ENCODE data around the gene MLPH. TPM values are rescaled to one million over a fixed set of nuclear protein-coding genes. Genes with fewer than 3 reads are reported as not detected.

The MLPH gene
- polyA plus RNA-seq, 1 of the 3 experiments (the other 2 are of a cell fraction): 93.6 TPM

DNA sequence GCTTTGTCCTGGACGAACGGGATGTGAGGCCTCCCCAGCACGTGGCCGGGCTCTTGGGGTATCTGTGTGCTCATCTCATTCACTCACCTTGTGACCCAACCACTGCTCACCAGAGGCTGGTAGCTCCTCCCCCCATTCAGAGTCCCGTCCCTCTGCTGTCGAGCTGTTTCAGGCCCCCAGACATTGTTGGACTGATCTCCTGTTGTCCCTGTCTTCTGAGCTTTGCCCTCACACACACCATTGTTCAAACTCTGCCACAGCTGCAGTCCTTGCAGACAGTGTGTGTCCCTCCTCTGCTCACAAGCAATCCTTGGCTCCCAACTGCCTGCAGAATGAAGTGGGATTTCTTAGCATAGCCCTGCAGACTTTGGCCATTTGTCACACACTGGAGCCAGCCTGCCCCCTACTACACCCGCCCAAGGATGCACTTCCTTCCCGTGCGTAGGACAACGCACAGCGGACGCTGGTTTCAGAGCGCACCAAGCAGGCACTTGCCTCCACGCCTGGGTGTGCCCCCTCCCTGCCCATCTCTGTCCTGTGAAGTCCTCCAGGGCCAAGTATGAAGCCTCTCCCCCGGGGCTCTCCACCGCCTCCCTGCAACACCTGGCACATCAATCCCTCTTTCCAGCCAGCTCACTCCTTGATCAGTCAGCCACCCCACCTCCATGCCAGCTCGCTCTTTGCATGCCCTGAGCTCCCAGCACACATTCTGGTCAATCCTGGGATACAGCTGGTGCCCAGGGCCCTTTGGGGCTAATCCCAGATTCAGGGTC is 62.8 kb downstream of the MLPH start (continued):
- TF ChIP-seq USF2 (IDR thresholded peaks at IDR 0.05; ENCODE audit: borderline replicate concordance, low read depth, low read length) (no peak), FOSL2 (IDR thresholded peaks at IDR 0.05; ENCODE audit: borderline replicate concordance, low read depth) (no peak)

GRCh38 chr2:237551071-237551574 is 64.1 kb downstream of the MLPH start:
- H3K27ac ChIP-seq (ENCODE audit: low read depth in 2 of 2, low read length in 1 of 2): no peak overlapping the region
- WGBS (ENCODE audit: low lambda C conversion rate): 98% methylated on average over 12 of the region's 16 CpGs
- no peak overlapping the region for H3K4me3 ChIP-seq (ENCODE audit: low read depth in 2 of 2, low read length in 1 of 2)
- H2AFZ ChIP-seq (ENCODE audit: low read depth): no peak overlapping the region
- no peaks in the 10 kb centered on the region for H3K9me2 ChIP-seq
- H4K20me1 ChIP-seq (ENCODE audit: insufficient read depth): no peaks in the 10 kb centered on the region
- no peak overlapping the region for H3K9ac ChIP-seq
- H3K9me3 ChIP-seq: peaks cover 14% of the 10 kb centered on the region
- peaks cover 0 to 5% of the 10 kb centered on the region in 2 experiments; a peak in 1 of 4 replicates for H3K4me1 ChIP-seq (ENCODE audit: control insufficient read depth in 1 of 2, insufficient read depth in 2 of 2, low read depth in 1 of 2, low read length in 1 of 2)
- ChIA-PET POLR2A (no interaction called here), CTCF (interaction anchor here (3.1 to 4.9 kb wide), 2 partner anchors 21 to 38 kb away, joined by 17 to 19 read pairs; no protein-coding TSS in a partner anchor)
- no peak for DNase-seq
- no peaks in the 10 kb centered on the region for H3K79me2 ChIP-seq (ENCODE audit: insufficient read depth)
- no peaks in the 10 kb centered on the region for H3K27me3 ChIP-seq (ENCODE audit: insufficient read depth)
- H3F3A ChIP-seq (replicated peaks; ENCODE audit: insufficient read depth): peaks cover 42% of the 10 kb centered on the region
- H3K36me3 ChIP-seq (replicated peaks in 1 of 2; ENCODE audit: control insufficient read depth in 1 of 2, insufficient read depth in 2 of 2, low read length in 1 of 2): peaks cover 19 to 90% of the 10 kb centered on the region in 2 experiments
- H3K4me2 ChIP-seq: no peak overlapping the region
- TF ChIP-seq GABPA (IDR thresholded peaks at IDR 0.05; ENCODE audit: low read depth) (no peak), TCF12 (IDR thresholded peaks at IDR 0.05) (no peak), FOXM1 (IDR thresholded peaks at IDR 0.05; ENCODE audit: low read depth) (no peak), NRF1 (IDR thresholded peaks at IDR 0.05; ENCODE audit: low read depth, low read length) (no peak), SIN3A (IDR thresholded peaks at IDR 0.05; ENCODE audit: borderline replicate concordance, low read depth, low read length) (no peak), FOSL2 (IDR thresholded peaks at IDR 0.05; ENCODE audit: borderline replicate concordance, low read depth) (no peak), YY1 (IDR thresholded peaks at IDR 0.05; ENCODE audit: low read depth) (no peak), POLR2AphosphoS5 (IDR thresholded peaks at IDR 0.05; ENCODE audit: low read depth, low read length) (no peak), ELF1 (IDR thresholded peaks at IDR 0.05) (no peak), GATA2 (CRISPR knock-in tag; IDR thresholded peaks at IDR 0.05) (no peak), USF2 (IDR thresholded peaks at IDR 0.05; ENCODE audit: borderline replicate concordance, low read depth, low read length) (no peak), TAF1 (IDR thresholded peaks at IDR 0.05; ENCODE audit: borderline replicate concordance, low read depth, low read length) (no peak)
- TF ChIP-seq, protein P1, sequence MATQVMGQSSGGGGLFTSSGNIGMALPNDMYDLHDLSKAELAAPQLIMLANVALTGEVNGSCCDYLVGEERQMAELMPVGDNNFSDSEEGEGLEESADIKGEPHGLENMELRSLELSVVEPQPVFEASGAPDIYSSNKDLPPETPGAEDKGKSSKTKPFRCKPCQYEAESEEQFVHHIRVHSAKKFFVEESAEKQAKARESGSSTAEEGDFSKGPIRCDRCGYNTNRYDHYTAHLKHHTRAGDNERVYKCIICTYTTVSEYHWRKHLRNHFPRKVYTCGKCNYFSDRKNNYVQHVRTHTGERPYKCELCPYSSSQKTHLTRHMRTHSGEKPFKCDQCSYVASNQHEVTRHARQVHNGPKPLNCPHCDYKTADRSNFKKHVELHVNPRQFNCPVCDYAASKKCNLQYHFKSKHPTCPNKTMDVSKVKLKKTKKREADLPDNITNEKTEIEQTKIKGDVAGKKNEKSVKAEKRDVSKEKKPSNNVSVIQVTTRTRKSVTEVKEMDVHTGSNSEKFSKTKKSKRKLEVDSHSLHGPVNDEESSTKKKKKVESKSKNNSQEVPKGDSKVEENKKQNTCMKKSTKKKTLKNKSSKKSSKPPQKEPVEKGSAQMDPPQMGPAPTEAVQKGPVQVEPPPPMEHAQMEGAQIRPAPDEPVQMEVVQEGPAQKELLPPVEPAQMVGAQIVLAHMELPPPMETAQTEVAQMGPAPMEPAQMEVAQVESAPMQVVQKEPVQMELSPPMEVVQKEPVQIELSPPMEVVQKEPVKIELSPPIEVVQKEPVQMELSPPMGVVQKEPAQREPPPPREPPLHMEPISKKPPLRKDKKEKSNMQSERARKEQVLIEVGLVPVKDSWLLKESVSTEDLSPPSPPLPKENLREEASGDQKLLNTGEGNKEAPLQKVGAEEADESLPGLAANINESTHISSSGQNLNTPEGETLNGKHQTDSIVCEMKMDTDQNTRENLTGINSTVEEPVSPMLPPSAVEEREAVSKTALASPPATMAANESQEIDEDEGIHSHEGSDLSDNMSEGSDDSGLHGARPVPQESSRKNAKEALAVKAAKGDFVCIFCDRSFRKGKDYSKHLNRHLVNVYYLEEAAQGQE (IDR thresholded peaks at IDR 0.05; ENCODE audit: low read depth, low read length): no peak
- TF ChIP-seq, protein P2, sequence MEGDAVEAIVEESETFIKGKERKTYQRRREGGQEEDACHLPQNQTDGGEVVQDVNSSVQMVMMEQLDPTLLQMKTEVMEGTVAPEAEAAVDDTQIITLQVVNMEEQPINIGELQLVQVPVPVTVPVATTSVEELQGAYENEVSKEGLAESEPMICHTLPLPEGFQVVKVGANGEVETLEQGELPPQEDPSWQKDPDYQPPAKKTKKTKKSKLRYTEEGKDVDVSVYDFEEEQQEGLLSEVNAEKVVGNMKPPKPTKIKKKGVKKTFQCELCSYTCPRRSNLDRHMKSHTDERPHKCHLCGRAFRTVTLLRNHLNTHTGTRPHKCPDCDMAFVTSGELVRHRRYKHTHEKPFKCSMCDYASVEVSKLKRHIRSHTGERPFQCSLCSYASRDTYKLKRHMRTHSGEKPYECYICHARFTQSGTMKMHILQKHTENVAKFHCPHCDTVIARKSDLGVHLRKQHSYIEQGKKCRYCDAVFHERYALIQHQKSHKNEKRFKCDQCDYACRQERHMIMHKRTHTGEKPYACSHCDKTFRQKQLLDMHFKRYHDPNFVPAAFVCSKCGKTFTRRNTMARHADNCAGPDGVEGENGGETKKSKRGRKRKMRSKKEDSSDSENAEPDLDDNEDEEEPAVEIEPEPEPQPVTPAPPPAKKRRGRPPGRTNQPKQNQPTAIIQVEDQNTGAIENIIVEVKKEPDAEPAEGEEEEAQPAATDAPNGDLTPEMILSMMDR (IDR thresholded peaks at IDR 0.05): no peak
- TF ChIP-seq, protein P3, sequence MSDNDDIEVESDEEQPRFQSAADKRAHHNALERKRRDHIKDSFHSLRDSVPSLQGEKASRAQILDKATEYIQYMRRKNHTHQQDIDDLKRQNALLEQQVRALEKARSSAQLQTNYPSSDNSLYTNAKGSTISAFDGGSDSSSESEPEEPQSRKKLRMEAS (IDR thresholded peaks at IDR 0.05; ENCODE audit: low read depth): no peak
